ENCODE results near the gene FRMD5.
"Not testable (repeated sequence)": the region's sequence is repeated elsewhere in the genome, so short reads cannot be mapped to it uniquely, and the experiment has no call there.

FRMD5 gene

DNA sequence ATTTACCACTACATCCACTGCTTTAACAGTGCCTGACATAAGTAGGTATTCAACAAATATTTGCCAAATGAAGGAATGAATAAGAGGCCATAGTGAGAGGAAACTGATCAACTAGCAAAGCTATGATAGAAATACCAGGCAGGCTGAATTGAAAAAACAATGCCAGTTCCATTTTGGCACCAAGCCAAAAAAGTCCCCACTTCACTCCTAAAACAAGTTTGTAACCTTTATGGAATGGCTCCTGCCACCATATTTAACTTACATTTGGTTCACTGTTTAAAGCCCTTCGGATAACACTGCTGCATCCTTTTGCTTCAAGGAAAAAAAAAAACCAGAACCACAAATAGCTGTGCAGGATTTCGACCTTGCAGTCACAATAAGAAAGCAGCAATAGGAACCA lies 166.1 kb downstream of the FRMD5 start:
- no peak for DNase-seq

DNA sequence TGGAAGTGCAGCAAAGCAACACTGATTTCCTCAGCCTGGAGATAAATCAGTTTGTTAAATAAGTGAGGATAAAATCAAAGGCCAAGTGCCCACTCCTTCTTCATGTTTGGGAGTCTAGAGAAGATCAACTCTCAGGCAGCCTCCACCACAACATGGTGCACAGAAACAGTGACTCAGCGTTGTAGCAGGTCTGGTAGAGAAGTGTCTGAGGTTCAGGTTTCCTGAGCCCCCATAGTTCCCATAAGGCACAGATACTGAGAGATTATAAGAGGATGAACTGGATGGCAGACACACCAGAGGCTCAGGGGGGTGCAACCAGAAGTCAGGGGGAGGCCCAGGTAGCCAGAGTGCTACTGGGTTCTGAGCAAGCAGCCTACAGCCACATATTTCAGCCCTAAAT lies 166.7 kb downstream of the FRMD5 start:
- no peak for DNase-seq

DNA sequence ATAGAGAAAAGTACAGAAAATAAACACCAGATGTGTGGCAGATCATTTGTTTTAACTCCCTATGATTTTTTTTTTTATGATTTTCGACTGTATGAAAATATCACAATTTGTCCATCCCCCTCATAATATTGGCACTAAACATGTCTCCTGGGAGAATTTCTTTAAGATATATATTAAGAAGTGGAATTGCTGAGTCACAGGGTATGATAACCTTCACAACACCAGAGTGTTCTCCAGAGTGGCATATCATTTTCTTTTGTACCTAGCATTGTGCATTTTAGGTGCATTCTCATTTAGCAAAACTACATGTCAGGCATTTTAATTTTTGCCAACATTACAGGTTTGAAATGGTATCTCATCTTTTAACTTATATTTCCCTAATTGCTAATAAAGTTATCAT lies 170.9 kb downstream of the FRMD5 start:
- no peak for DNase-seq

DNA sequence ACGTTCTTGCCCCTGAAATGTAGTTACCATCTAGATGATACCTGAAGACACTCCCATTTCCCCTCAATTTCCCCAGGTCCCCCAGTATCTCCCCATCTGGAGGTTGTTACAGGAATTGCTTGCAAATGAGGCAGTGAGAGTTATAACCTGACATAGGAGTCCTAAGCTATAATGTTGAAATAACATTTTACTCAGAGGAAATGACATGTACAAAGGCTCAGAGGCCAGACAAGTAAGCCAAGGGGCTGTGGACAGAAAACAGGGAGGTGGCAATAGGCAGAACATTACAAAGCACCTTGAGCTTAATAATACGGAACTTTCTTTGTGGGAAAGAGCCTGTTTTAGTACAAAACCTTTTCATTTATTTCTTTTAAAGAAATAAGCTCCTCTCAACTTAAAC lies 171.9 kb downstream of the FRMD5 start:
- no peak for DNase-seq

DNA sequence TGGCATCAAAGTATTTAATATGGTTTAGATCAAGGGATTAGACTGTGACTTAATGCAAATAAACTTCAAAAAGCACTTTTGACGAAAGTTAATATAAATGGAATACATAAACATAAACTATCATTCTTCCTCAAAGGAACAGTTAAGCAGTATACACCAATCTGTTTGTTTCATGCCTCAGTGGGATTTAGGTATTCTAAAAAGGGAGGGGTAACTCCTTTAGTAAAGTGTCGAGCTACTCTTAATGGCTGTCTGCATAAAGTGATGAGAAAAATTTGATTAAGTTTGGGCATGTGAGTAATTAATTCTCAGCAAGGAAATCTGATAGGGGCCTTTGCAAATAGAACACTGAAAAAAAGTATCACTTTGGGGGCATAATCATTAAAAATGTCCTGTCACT lies 176.9 kb downstream of the FRMD5 start:
- no peak for DNase-seq

DNA sequence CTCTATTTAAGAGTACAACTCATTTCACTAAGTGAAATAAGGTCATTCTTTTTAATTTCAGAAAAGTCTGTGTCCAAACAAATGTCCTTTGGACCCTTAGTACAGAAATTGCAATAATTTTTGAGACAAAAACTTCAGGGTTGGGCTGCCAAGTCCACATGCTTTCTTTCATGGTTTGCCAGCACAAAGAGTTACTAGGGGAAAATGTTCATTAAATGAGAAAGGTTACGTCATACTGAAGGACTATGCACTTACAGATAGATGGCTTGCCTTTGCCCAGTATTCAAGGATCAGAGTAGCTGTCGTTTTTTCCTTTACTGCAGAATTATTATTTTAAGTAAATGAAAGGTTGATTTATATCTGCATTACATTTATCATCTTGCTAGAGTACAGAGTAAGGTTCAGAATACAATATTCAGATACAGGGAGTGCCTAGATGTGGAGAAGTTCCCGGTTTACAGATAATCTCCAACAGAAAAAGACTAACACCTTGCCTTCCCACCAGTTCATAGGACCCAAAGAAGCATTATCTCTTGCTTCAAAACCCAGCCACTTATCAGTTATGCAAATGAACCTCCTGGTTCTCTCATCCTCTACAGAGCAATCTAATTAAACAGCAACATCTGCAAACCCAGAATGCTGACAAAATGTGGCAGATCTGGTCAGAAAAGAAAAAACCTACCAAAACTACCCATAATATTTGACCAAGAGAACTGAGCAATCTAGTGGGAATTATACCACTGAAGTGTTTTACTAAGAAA lies 179.3 kb downstream of the FRMD5 start:
- no peak for DNase-seq

DNA sequence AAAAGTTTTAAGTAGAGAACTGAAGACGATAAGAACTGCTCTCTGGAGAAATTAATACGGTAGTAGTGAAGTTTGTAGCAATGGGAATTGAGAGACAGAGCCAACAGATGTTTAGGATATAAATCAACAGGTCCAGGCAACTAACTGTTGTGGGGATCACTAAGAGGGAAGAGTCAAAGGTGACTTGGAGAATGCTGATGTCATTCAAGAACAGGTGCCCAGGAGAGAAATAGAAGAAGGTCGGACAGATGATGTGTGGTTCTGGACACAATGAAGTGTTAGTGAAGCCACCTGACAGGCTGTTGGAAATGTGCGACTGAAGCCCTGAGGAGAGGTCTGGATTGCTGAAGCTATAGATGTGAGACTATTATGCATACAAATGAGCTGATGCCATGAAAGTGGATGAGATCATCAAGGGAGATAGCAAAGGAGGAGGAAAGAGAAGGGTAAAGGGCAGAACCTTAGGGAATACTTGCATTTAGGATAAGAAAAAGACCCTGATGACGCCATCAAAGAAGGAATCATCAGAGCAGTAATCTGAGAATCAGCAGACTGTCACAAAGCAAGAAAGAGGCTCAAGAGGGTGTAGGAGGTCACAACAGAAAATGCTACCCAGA lies 183.7 kb downstream of the FRMD5 start:
- no peak for DNase-seq

DNA sequence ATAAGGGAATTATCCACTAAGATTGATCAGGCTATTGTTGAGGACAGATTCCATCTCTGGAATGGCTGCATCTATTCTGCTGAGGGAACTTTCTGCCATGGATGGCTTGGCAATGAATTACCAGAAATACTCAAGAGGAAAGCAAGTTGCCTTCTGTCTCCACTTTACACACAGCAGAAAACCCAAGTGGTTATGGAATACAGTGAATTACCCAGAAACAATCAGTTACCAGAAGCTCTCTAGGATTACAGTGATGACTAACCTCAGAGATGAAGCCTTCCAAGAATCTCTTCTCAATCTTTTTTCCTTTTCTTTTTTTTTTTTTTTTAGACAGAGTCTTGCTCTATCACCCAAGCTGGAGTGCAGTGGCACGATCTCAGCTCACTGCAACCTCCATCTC lies 185.0 kb downstream of the FRMD5 start:
- no peak for DNase-seq

DNA sequence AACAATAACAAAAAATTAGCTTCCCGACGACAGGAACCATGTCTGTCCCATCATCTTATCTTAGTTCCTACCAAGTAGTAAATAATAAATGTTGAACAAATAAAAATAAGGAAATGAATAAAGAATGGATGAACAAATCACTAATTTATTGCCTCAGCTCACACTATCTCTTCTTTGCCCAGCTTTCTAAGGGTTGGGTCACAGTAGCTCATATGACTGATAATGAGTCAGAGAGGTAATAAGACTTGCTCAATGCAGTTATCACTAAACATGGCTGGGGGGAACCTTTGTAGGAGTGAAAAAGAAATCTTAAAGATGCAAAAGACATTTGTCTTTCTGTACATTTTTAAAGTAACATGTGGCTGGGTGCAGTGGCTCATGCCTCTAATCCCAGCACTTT lies 186.0 kb downstream of the FRMD5 start:
- no peak for DNase-seq

DNA sequence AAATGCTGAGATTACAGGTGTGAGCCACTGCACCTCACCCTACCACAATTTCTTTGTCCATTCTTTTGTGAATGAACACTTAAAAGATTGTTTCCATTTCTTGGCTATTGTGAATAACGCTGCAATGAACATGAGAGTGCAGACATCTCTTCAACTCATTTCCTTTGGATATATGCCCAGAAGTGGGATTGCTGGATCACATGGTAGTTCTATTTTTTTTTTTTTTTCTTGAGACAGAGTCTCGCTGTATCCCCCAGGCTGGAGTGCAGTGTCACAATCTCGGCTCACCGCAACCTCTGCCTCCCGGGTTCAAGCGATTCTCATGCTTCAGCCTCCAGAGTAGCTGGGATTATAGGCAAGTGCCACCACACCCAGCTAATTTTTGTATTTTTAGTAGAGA lies 194.8 kb downstream of the FRMD5 start:
- DNase-seq, result not testable (repeated sequence)

DNA sequence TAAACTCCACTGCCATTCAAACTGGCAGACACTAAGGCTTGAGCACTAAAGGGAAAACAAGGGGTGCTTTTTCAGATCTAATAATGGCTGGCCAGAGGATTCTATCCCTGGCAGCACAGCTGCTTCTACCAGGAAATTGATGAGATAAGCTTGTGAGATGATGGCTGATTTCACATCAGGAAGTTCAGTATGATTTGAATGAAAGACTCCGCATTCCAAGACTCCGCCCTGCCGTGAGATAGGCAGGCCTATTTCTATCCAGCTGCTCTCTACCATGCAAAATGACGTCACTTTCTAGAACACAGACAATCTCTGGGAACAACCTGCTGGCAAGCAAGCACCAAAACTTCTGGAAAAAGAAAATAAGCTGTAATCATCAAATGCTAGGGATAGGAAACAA lies 196.5 kb downstream of the FRMD5 start:
- DNase-seq, result no peak

DNA sequence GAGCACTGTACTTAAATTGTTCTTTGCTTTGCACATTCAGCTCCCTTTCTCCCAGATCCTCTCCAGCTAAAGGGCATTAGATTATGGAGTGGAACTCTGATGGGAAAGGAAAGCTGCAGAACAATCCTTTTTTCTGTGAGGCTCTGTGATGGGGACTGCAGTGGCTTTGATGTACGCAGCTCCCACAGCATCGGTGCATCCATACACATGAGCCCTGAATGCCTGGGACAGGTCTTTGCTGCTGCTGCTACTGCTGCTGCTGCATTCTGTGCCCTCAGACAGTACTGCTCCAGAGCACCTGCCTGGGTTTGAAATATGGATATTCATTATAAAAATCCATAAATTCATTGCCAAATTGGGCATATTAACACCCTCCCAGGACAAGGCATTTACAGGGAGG lies 203.9 kb downstream of the FRMD5 start:
- DNase-seq, result no peak

DNA sequence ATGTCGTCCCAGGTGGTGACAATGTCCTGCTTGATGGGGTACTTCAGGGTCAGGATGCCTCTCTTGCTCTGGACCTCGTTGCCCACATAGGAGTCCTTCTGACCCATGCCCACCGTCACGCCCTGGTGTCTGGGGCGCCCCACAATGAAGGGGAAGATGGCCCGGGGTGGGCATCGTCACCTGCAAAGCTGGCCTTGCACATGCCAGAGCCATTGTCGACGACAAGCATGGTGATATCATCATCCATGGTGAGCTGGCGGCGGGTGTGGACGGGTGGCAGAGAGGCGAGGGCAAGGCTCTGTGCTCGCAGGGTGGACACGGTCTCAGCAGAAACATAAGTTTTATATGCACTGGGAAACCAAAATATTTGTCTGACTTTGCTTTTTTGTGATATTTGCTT lies 205.1 kb downstream of the FRMD5 start:
- no peak for DNase-seq

DNA sequence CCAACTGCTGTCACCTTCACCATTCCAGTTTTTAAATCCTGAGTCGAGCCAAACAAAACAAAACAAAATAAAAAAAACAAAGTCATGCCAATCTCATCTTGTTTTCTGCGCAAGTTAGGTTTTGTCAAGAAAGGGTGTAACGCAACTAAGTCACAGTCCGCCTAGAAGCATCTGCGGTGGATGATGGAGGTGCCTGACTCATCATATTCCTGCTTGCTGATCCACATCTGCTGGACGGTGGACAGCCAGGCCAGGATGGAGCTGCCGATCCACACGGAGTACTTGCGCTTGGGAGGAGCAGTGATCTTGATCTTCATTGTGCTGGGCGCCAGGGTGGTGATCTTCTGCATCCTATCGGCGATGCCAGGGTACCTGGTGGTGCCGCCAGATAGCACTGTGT lies 206.2 kb downstream of the FRMD5 start:
- no peak for DNase-seq

DNA sequence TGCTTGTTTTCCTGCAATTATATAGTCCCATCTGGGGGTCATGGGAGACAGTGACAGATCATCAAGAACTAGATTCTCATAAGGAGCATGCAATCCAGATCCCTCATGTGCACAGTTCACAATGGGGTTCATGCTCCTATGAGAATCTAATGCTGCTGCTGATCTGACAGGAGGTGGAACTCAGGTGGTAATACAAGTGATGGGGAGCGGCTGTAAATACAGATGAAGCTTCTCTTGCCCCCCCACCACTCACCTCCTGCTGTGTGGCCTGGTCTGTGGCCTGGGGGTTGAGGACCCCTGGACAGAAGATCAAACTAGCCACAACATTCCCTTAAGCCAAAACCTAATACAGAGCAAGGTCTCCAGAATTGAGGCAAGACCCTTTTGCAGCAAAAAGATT lies 207.1 kb downstream of the FRMD5 start:
- no peak for DNase-seq

DNA sequence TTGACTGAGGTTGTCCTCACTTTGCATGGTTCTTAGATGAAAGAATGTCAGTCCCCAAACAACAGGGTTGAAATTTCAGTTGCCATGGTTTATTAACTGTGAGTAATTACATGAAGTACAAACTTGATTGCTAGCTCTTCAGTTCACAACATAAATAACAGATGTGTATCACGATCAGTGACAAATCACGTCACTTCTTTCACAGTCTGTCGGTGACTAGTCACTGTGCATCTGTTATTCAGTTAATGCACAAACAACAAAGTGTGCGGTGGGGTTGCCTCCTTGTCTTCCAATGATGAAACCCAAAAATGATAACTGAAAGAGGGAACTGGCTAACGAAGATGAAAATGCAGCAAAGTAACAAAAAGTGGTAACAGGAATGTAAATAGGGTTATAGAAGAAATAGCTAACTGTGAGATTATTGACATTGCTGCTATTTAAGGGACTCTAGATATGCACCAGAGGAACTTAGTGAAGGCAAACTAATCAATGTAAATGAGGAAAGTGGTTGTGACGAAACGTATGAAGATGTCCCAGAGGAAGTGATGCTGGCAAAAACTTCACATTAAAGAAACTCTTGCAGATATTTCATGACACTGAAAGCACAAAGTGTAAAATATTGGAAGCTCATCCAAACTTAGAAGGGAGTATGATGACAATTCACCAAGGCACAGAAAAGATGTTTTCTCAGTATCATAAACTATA lies 208.9 kb downstream of the FRMD5 start:
- no peak for DNase-seq

DNA sequence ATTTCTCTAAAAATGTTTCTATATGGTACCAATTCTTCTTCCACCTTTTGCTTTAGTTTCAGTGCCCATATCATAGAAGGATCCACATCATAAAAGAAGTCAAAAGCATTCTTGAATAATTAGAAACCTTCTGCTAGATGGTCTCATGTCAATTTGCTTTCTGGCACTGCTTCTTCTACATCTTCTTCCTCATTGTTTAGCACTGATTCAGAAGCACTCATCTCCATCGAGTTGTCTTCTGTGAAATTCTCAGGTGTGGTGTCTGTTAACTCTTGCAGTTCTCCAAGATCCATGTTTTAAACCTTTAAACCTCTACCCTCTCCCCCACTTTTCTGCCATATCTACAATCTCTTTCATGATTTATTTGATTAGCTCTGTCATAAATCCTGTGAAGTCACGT lies 213.5 kb downstream of the FRMD5 start:
- no peak for DNase-seq

DNA sequence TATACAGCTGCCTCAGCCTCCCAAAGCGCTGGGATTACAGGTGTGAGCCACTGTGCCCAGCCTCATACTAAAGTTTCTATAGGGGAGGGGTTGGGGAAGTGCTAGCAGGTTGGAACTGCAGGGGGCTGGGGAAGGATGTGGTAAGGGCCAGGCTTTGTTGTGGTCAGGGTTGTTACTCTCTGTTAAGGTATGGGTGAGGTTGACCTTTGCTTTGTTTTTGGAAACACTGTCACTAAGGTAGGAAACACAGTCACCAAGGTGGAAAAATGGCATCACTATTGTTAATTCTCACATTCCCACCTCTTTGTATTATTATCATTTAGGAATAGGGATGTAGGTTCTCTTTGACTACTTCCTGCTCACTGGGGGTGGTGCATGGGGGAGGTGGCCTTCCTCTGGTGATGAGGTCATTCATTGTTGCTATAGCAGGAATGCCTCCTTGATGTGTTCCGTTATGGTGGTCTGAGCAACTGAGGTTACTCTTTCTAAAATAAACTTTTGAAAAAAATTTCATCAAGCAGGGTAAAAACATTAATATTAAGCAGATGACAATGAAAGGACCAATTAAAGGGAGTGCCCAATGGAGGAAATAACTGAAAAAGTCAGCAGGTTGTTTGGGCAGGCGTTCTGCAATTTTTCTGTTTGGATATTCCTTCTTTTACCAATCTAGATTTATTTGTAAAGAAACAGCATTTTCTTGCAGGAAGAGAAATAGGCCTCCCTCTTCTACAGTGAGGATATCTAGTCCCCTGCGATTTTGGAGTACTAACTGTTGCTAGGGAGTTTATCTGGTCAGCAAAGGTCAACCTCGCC lies 217.8 kb downstream of the FRMD5 start:
- no peak for DNase-seq

DNA sequence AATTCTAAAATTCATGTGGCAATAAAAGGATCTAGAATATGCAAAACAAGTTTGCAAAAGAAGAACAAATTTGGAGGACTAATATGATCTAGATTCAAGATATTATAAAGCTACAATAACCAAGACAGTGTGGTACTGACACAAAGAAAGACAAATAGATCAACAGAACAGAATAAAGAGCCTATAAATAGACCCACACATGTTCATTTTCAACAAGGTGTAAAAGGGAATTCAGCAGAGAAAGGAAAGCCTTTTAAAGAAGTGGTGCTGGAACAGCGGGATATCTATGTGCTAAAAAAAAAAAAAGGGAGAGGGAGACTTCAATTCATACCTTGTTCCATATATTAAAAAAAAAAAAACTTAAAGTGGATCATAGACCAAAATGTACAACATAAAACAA lies 219.3 kb downstream of the FRMD5 start:
- no peak for DNase-seq

DNA sequence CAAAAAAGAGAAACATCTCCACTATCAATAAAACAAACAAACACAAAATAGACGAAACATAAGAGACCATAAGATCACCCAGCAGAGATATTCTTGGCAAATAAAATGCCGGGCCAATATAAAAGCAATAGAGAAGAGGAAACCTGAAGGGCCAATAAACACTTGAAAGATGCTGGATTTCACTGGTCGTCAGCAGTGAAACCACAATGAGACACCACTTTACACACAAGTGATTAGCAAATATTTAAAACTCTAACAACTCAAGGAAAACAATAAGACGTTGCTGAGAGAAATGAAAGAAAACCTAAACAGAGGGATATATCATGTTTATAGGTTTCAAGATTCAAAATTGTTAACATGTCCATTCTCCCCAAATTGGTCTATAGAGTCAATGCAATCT lies 219.7 kb downstream of the FRMD5 start:
- DNase-seq, result no peak

DNA sequence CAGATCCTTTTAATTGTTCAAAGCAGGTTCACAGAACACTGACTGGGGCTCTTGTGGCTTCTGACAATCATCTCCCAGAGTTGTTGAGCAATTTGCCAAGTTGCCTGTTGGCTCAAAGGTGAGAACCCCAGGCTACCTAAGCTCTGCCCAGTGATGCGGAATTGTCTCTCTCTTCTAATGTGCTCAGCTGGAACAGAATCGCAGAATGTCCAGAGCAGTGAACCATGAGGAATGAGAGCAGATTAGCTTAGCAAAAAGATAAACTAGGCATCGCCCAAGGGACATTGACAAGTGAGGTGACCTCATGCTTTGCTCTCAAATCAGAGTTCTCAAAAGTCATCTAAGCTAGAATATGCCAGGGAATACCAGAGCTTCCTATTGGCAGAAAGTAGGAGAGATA lies 220.2 kb downstream of the FRMD5 start:
- DNase-seq, result no peak

DNA sequence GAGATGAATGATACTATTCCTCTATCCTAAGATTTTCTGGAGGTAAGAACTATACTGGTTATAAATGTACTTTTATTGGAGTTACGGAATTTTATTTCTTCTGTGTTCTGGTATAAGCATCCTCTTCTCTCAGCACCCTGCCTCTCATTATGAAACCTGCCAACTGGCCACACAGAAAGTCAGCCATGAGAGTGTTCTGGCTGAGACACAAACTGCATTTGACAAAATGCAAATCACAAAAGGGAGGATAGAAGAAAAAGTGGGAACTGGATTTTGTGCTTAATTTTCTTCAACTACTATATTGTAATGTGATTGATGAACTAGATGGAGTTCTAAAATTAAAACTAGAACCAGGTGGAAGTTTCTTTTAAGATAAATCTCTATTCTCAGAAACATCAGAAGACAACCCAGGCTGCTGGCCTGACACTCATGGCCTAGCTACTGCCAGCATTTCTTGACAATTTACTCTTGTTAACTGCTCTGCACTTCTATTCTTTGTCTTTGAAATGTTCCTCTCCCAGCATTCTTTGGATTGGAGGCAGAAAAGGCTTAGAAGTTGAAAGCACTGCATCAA lies 225.2 kb downstream of the FRMD5 start:
- no peak for DNase-seq

DNA sequence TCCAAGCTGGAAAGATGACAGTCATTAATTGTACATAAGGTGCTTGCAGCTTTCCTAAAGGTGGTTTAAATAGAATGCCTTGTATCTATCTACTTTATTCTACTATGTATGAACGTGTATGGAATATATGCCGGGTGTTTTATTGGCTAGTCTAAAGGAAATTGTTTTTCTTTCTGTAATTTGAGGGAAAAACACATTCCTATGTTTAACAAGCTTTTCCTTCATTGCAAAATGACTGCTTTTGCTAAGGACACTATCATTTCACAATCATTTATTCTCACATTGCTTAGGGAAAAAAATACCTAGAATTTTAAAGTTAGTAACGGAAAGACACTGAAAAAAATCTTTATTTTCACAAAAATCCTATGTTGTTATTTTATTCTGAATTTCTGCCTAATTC lies 226.5 kb downstream of the FRMD5 start:
- no peak for DNase-seq

All from right forelimb (tissue), 1 donor.